Lower leg skin (tissue), 3 donors: Measurements from ENCODE around the gene PDE7B.

Source experiments
- CTCF ChIP-seq, 3 donors: fragments of 450-650 bp; IDR thresholded peaks; one replicate each; pipeline ENCODE4 v1.5.1; 2016; ENCODE audit warnings: antibody characterized with exemption in 3 of 3, mild to moderate bottlenecking in 3 of 3, moderate library complexity in 2 of 3
- POLR2A ChIP-seq, 2 donors: fragments of 450-650 bp; IDR thresholded peaks; one replicate each; pipeline ENCODE4 v1.6.1; 2016 to 2017; ENCODE audit warnings: antibody characterized with exemption in 2 of 2, mild to moderate bottlenecking in 1 of 2, moderate library complexity in 1 of 2

- no peak for TF ChIP-seq CTCF (IDR thresholded peaks at IDR 0.05)
- TF ChIP-seq POLR2A (IDR thresholded peaks at IDR 0.05), result no peak
These were observed 260.8 kb downstream of the PDE7B start for GRCh38 chr6:136112262-136112661.
